ENCODE results near the gene OR51E1. TPM values are rescaled to one million over a fixed set of nuclear protein-coding genes. Genes with fewer than 3 reads are reported as not detected.

The OR51E1 gene
- total RNA-seq, 1 donor from 2014 or later, result not detected

DNA sequence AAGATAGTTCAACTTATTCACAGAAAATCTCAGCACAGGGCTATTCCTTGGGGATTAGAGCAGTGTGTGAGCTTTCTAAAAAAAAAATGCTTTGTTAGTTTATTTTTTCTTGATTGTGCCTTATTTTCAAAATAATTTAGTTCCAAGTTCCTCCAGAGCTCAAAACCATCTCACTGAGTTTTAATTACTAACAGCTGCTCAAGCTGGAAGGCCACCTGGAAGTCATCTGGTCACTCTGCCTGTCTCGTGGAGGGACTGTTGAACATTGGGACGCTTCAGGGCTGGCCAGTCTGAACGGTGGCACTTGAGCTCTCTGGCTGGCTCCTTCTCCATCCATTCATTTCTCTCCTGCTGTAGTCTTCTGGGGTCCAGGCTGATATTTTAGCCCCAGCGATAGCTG lies 4.0 kb downstream of the OR51E1 start:
- no peak for DNase-seq (ENCODE audit: low read depth in 2 of 2)

DNA sequence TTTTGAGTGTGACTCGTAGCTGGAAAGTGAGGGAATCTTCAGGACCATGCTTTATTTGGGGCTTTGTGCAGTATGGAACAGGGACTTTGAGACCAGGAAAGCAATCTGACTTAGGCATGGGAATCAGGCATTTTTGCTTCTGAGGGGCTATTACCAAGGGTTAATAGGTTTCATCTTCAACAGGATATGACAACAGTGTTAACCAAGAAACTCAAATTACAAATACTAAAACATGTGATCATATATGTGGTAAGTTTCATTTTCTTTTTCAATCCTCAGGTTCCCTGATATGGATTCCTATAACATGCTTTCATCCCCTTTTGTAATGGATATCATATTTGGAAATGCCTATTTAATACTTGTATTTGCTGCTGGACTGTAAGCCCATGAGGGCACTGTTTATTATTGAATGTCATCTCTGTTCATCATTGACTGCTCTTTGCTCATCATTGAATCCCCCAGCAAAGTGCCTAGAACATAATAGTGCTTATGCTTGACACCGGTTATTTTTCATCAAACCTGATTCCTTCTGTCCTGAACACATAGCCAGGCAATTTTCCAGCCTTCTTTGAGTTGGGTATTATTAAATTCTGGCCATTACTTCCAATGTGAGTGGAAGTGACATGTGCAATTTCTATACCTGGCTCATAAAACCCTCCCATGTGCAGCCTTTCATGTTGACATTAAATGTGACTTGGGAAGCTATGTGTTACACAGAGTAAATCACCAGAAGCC lies 11.0 kb downstream of the OR51E1 start:
- no peak for DNase-seq (ENCODE audit: low read depth in 2 of 2)

DNA sequence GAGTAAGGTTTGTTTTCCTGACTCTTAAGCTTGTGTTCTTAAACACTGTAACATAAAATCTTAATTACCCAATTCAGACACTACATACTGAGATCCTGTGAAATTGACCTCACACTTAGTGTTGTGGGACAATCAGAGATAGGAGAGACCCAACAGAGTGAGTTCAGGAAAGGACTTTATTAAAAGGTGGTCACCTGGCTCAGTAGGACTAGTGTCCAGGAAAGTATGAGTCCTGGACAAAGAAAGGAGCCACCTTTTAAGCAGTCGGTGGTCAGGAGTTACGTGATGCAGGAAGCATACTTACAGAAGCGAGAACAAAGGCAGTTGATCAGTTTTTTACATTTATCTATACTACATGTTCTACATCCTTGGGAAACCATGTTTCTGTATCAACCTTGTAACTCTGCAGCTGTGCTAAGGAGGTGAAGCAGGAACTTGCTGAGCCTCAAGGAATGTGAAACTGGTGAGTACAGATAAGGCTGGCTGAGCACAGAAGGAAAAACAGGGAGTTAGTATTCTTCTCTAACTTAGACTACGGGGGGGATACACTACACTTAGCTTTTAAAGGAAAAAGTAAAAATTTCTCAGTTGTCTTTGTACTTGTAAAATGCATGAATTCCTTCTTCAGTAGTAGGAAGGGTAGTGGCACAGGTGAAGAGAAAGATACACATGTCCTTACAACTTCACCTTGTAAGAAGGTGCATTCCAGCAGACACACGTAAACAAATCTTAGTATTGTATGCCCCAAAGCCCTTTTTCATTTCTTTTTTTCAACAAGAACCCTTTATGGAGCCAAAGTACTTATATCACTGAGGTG lies 15.1 kb downstream of the OR51E1 start:
- no peak for DNase-seq (ENCODE audit: low read depth in 2 of 2)

DNA sequence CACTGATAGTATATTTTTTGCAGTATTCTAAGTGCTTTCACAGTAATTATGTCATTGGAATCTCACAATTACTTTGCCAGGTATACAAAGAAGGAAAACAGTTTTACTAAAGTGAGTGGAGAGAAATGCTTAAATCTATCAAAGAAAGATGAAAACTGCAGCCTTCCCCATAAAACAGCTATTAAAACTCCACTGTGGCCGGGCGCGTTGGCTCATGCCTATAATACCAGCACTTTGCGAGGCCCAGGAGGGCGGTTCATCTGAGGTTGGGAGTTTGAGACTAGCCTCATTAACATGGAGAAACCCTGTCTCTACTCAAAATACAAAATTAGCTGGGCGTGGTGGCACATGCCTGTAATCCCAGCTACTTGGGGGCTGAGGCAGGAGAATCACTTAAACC lies 19.1 kb downstream of the OR51E1 start:
- DNase-seq (ENCODE audit: low read depth in 2 of 2), result no peak

DNA sequence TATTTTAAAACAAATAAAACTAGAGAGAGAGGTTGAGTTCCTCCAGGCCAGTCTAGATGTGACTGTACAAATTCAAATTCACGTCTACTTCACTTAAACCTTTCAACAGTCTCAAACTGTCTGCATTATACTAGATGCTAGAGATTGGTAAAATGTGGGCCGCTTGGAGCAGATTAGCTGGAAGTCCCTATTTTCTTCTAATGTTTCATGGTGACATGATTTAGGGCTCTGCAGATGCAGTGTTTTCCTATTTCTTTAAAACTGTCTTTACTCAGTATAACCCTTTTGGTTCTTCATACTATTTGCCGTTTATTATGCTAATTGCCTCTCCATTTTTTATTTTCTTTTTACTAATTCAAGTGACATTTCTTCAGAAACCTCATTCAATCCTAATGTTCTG lies 20.4 kb downstream of the OR51E1 start:
- no peak for DNase-seq (ENCODE audit: low read depth in 2 of 2)

DNA sequence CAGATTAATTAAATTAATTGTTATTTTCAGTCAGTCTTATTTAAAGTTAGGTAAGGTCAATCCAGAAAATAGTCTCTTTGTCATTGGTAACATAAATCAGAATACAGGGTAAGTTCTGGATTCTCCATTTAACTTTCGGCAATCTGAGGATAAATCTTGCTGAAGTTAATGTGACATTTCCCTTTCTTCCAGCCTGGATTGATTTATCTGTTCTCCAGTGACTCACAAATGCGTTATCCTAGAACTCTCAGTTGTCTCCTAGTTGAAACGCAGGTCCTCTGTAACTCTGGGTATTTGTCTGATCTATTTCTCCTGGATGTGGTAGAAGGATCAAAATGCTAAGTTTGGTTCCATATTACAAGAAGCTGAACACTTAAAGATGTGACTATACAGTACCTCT lies 21.0 kb downstream of the OR51E1 start:
- DNase-seq (ENCODE audit: low read depth in 2 of 2), result no peak

DNA sequence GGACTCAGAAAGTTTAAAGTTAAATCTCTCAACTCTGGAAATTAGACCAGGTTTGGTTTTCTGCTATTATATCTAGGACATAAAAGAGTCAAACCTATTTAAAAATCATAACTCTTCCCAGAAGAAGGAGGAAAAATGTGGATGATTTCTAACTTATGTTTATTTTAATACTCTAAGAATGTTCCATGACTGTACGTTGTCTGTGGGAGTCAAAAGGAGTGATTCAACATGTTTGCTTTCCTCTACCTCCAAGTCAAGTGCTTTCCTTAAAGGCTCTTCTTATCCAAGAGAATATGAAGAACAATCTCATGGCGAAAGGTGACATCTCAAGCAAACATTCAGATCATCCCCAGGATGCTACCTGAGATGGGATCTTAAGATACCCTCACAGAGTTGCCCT lies 21.6 kb downstream of the OR51E1 start:
- no peak for DNase-seq (ENCODE audit: low read depth in 2 of 2)

DNA sequence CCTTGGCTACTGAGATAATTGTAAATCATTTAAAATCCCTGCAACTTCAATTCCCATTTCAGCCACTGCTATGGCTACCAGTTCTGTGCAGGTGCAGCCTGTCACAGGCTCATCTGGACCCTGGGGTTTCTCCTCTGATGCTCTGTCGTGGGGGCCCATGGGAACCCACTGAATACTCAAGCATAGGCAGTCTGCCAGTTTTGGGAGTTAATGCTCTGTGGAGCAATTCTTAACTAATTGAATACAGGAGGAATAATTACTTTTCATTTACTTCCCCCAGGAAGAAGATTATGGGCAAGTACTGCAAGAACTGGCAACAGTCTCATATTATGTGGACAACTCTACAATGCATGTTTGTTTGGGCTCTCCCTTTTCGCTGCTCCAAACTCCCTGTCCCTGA lies 28.0 kb downstream of the OR51E1 start:
- no peak for DNase-seq (ENCODE audit: low read depth in 2 of 2)

DNA sequence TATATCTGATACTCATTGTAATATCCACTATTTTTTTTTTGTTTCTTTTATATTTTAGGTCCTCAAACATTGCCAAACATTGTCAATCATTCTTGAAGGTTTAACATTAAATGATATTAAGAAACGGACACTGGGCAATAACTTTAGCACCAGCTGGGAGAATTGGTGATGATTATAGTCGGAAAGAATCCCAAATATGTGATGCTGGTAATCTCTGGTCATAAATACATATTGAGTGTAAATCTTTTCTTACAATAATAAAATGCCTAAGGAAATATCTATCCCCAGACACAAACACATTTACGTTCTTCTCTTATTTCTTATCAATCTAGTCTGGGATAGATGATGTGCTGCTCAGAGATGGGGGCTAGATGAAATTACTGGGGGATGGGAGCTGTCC lies 28.7 kb downstream of the OR51E1 start:
- DNase-seq (ENCODE audit: low read depth in 2 of 2), result no peak

DNA sequence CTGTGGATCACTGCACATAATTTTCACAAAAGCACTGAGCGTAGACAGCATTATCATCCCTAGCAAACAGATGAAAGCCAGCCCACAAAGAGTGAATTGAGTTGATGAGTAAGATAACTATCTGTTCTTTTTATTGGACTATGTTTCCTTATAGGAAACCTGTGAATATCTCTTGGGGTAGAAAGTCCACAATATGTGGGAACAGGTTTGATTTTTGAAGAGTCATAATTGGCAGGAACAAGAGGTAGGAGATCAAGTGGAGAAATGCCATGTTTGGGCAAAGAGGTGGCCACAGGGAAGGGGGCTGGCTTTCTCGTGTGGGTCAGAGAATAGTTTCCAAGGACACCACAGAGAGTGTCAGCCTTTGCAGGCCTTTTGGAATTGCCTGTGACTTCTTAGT lies 30.0 kb downstream of the OR51E1 start:
- DNase-seq (ENCODE audit: low read depth in 2 of 2), result no peak

DNA sequence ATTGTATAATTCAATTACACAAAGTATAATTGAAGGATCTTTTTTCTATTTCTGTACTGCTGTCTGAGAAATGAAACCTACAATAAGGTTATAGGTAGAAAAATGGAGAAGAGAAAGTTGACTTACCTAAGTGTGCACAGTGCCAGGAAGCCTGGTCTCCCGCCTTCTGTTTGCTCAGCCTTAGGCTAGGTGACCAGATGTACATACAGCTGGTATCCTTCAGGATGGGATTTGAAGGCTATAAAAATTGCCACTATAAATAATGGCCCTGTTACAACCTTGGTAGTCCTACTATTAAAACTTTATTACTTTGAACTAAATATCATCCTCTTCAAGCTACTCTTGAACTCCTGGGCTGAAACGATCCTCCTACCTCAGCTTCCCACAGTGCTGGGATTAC lies 34.2 kb downstream of the OR51E1 start:
- DNase-seq (ENCODE audit: low read depth in 2 of 2), result no peak

DNA sequence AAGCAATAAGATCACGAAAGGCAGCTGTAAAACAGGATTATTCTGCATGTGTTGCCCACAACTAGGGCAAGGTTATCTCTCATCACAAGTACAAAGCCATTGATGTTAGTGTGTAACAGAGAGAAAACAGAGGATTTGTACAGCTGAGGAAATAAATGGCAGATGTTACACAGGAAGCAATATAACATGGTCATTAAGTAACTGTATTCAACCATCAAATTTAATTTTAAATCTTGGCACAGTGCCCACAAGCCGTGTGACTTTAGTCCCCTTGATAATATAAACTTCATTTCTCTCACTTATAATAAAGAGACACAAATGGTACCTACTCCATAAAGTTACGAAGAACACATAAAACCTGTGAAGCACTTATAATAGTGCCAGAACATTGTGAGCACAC lies 36.6 kb downstream of the OR51E1 start:
- DNase-seq (ENCODE audit: low read depth in 2 of 2), result no peak

DNA sequence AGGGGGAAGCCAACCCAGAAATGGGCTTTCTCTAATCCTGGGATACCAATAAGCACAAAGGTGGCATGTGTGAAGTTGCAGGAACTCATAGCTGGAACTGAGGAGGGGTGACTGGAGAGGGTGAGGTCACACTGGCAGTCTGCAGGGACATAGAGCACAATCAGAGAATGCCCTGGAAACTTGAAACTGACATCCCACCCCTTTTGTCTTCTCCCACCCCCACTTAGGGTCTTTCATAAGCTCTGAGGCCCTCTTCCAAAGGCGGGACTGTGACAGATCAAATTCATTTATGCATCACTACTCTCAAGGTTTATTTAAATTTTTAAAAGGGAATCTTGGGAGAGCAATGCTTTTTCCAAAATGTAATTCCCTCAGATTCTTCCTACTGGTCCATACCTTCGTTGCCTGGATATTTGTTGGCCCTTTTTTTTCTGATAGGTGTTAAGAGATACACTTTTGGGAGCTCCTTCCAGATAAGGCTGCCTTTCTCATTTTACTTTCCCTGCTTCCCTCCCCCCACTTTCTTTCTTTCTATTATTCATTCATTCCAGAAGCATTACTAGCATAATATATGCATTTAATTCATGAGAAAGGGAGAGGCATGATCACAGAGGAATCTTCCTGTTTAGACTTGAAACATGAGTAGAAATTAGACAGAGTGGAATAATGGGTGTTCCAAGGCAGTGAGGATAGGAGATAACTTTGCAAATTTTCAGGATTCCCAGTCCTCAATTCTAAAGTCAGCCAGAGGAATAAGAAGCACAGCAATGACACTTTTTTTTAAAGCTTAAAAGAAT lies 39.0 kb downstream of the OR51E1 start:
- no peak for DNase-seq (ENCODE audit: low read depth in 2 of 2)

DNA sequence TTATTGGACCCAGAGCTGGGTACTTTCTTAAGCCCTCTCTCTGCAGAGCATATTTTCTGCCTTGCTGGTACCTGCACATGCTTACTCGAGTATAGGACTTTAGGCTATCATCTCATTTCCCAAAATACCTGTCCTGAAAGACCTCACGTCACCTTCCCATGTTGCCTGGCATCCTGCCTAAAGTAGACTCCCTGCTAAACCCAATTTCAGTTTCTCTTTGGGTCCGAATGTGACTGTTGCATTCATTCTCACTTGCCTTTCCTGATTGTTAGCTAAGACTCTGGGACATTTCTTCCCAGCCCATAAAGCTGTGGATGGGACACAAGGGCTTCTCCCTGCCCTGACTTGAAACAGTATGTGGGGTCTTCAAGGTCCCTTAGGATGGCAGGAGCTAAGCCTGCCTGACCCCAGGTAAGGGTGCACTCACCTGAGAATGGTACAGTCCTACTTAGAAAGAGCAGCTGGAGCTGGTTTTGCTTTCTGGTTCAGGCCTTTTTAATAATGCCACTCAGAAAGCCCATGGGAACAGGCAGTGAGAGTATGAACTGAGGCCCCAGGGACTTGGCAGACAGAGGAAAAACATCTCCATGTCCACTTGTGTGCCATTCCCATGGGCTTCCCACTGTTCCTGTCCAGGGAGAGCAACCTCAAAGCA lies 41.0 kb downstream of the OR51E1 start:
- DNase-seq (ENCODE audit: low read depth in 2 of 2), result no peak

DNA sequence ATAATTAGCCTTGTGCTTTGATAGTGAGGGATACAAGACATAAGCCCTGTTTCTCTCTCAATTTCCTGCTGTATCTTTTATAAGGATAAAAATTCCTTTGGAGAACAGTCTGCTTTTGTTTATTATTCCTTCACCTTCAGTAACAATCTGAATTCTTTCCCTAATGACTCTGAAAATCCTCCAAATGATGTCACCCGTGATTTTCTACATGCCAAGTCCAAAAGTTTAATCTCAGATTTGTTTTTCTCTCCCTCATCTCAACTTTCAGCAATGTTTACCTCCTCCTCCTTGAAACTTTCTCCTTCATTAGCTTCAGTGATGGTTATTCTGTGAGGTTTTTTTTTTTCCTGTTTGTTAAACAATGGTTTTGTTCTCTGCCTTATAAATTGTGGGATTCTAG lies 51.7 kb downstream of the OR51E1 start:
- no peak for DNase-seq (ENCODE audit: low read depth in 2 of 2)

DNA sequence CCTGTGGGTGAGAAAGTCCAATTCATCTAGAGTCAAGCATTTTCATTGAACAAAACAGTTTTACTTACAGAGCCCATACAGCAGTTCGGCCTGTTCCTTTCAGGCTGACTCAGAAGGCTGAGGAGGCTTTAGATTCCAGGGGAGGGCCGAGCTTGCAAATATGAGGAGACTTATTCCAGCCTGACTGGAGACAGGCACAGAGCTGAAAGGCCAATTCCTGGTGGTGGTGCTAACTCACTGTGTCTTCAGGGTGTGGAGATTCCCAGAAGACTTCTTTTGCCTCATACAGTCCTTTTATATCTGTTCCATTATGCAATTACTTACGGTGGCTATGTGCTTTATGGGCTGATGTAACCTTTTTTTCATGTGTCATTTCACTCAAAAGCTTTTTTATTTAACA lies 53.8 kb downstream of the OR51E1 start, which contains the start of gene OR51E2:
TSS of gene OR51E2 (minus strand) at position 269 of the 400 bp plus-strand sequence. CDS start 15,142 bp downstream, outside the sequence.
- DNase-seq (ENCODE audit: low read depth in 2 of 2), result peak in 1 of 2 donors; percentile 1

DNA sequence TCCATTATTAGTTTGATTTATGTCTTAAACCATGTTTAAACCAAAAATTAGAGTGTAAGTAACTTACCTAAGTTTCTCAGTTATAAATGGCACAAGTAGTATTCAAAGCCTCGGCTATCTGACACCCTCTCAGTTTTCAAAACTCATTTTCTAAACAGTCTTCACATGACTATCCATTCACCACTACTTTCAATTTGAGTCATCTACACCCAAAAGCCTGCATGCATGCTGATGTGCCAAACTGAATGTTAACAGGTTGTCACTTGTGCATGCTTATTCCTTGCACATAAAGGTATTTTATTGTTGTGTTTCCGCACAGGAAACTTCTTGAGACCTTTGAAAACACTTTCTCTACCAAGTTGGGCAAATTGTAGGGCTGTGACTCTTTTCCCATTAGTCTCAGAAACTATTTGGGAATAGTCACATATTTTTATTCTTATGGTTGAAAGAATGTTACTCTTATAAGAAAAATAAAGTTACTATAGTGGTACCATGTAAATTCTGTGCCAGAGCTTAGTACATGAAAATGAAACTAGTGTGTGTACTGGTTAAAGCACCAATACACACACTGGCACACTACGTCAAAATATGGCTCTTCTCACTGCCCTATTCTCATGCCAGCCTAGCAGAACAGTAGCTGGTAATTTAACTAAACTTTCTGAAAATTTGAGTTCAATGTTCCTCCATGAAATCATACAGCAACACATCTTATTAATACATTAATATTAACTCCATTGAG lies 56.1 kb downstream of the OR51E1 start:
- DNase-seq (ENCODE audit: low read depth in 2 of 2), result no peak

DNA sequence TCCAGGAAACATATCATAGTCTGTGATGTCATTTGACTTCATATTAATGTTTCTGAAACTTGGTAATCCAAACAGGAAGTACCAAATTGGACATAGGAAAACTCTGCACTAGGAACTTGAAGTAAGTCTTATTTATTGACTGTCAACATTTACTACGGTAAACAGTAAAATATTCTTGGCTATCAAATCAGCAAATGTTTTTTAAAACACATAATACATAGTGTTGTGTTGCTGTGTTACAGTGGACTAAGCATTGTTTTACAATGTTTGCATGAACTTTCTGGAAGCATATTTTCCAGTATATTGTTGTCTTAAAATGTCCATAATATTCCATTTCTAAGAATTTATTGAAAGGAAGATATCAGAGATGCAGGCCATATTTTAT lies 56.6 kb downstream of the OR51E1 start:
- no peak for DNase-seq (ENCODE audit: low read depth in 2 of 2)

DNA sequence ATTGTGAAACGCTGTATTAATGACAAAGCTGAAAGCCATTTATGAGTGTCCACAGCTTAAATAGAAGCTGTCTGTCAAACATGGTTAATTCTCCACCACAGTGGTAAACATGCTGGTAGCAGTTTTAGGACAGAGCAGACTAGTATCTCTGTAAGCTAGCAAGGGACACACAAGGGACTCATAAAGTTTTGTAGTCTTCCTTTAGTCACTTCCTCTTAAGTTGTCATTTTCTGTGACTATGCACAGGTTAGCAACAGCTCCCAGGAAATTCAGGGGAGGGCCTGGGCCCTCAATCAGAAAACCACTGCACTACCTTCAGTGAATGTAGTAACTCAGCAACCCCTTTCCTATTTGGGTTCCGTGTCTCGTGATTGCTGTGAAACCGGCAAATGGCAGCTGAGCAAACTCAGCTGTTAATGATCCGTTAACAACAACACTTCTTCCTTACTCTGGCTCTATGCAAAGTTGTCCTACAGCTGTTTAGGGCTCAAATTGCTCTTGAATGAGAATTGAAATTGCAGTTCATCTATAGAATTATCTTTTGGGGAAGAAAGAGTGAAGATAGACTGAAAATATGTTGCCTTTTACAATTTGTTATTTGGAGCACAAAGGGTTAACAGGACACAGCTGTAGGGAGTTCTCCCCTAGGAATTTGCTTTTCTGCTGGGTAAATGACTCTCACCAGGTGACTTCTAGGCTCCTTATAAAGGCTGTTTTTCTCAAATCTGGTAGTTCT lies 60.4 kb downstream of the OR51E1 start, which contains the start of gene MMP26:
TSS of gene MMP26 (plus strand) at position 731 of the 736 bp plus-strand sequence.
- DNase-seq (ENCODE audit: low read depth in 2 of 2), result no peak

DNA sequence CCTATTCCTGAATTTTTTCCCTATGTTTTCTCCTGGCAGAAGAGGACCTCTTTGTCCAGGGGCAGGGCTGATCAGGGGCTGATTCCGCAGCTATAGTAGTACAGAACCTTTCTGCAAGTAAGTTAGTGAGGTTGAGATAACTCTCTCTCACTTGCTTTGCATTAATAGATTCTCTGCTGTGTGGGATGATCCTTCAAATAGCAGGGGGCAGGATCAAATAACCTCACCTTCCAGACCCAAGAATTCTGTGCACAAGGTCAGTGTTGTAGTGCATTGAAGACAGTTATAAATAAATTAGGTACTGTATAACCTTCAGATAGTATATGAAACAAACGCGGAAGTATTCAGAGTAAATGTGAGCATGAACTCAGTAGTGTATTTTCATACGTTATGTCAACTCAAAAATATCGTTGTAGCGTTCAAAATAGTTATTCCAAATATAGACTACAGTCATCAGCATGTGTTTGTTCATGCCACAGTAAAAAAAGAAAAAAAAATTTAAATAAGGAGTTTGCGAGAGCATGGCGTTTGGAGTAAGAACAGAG lies 61.1 kb downstream of the OR51E1 start:
- no peak for DNase-seq (ENCODE audit: low read depth in 2 of 2)
